ENCODE results near the gene HCN2. TPM values are rescaled to one million over a fixed set of nuclear protein-coding genes. Genes with fewer than 3 reads are reported as not detected.

HCN2 gene
- total and polyA plus RNA-seq, 2 of the 13 experiments (the other 11 are each of a cell fraction or from before 2014, with no cell fraction given): 0.01 TPM; not detected in 1

DNA sequence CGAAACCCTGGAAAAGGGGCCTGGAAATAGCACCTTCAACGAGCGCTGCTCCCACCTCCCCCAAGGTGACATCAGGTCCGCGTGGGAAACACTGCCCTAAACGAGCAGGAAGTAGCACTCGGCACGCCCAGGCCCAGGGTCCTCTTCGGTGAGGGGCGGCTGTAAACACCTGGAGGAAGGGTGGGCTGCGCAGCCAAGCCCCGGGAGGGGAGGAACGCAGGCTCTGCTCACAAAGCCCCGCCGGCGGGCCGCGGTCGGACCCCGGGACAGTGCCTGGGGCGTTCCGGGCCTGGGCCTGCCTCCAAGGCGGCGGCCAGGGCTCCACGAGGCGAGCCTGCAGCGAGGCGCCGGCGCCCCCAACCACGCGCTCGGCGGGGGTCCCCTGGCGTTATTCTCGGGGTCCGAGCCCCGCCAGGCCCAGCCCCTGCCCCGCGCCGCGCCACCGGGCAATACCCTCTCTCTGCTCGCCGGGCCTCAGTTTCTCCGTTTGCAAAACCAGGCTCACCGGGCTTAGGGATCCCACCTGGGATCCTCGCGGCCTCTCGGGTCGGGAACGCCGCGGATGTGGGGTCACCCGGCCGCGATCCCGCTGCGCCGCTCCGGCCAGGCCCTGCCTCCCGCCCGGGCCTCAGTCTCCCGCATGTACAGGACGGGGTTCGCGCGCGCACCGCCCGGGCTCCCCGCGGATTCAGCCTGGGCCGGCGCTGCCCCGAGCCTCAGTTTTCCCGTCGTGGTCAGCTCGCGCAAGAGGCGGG, 72.7 kb downstream of the HCN2 start (continued):
- TF ChIP-seq, protein P1, sequence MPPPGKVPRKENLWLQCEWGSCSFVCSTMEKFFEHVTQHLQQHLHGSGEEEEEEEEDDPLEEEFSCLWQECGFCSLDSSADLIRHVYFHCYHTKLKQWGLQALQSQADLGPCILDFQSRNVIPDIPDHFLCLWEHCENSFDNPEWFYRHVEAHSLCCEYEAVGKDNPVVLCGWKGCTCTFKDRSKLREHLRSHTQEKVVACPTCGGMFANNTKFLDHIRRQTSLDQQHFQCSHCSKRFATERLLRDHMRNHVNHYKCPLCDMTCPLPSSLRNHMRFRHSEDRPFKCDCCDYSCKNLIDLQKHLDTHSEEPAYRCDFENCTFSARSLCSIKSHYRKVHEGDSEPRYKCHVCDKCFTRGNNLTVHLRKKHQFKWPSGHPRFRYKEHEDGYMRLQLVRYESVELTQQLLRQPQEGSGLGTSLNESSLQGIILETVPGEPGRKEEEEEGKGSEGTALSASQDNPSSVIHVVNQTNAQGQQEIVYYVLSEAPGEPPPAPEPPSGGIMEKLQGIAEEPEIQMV (CRISPR knock-in tag; IDR thresholded peaks at IDR 0.05; ENCODE audit: low read depth): peak; percentile 48; the same call in 1 of the 2 replicates
- TF ChIP-seq ZNF138 (CRISPR knock-in tag; IDR thresholded peaks at IDR 0.05; ENCODE audit: low read depth) (no peak; the same call in 1 of the 2 replicates), SAFB2 (CRISPR knock-in tag; IDR thresholded peaks at IDR 0.05; ENCODE audit: borderline replicate concordance, low read depth) (0 out of 2 replicates have a peak, but pooled peaks have one; percentile 11), MAZ (IDR thresholded peaks at IDR 0.05; ENCODE audit: borderline replicate concordance, low read depth, low read length) (0 out of 2 replicates have a peak, but pooled peaks have one; percentile 20), MAZ (CRISPR knock-in tag; IDR thresholded peaks at IDR 0.05; ENCODE audit: low read depth) (no peak), NFE2L1 (CRISPR knock-in tag; IDR thresholded peaks at IDR 0.05; ENCODE audit: borderline replicate concordance) (no peak), PHF8 (CRISPR knock-in tag; IDR thresholded peaks at IDR 0.05) (peak; percentile 58), ZNF350 (CRISPR knock-in tag; IDR thresholded peaks at IDR 0.05; ENCODE audit: borderline replicate concordance, low read depth) (no peak), ZNF251 (CRISPR knock-in tag; IDR thresholded peaks at IDR 0.05) (0 out of 2 replicates have a peak, but pooled peaks have one; percentile 34), NR2F2 (IDR thresholded peaks at IDR 0.05; ENCODE audit: borderline replicate concordance, low read depth) (0 out of 2 replicates have a peak, but pooled peaks have one; percentile 7), ZFP1 (CRISPR knock-in tag; IDR thresholded peaks at IDR 0.05) (no peak), TAF1 (CRISPR knock-in tag; IDR thresholded peaks at IDR 0.05) (peak; percentile 31; the same call in 1 of the 2 replicates), ZMAT3 (CRISPR knock-in tag; conservative IDR thresholded peaks at IDR 0.05) (0 out of 2 replicates have a peak, but pooled peaks have one; percentile 20), ZNF891 (CRISPR knock-in tag; IDR thresholded peaks at IDR 0.05) (0 out of 2 replicates have a peak, but pooled peaks have one; percentile 11), GABPA (IDR thresholded peaks at IDR 0.05; ENCODE audit: low read depth, low read length) (no peak), GABPA (CRISPR knock-in tag; IDR thresholded peaks at IDR 0.05; ENCODE audit: low read depth) (peak; percentile 63), CERS6 (CRISPR knock-in tag; IDR thresholded peaks at IDR 0.05) (no peak)
- TF ChIP-seq, protein P2, sequence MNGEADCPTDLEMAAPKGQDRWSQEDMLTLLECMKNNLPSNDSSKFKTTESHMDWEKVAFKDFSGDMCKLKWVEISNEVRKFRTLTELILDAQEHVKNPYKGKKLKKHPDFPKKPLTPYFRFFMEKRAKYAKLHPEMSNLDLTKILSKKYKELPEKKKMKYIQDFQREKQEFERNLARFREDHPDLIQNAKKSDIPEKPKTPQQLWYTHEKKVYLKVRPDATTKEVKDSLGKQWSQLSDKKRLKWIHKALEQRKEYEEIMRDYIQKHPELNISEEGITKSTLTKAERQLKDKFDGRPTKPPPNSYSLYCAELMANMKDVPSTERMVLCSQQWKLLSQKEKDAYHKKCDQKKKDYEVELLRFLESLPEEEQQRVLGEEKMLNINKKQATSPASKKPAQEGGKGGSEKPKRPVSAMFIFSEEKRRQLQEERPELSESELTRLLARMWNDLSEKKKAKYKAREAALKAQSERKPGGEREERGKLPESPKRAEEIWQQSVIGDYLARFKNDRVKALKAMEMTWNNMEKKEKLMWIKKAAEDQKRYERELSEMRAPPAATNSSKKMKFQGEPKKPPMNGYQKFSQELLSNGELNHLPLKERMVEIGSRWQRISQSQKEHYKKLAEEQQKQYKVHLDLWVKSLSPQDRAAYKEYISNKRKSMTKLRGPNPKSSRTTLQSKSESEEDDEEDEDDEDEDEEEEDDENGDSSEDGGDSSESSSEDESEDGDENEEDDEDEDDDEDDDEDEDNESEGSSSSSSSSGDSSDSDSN (CRISPR knock-in tag; IDR thresholded peaks at IDR 0.05): peak; percentile 32; the same call in 1 of the 2 replicates
- TF ChIP-seq, protein P3, sequence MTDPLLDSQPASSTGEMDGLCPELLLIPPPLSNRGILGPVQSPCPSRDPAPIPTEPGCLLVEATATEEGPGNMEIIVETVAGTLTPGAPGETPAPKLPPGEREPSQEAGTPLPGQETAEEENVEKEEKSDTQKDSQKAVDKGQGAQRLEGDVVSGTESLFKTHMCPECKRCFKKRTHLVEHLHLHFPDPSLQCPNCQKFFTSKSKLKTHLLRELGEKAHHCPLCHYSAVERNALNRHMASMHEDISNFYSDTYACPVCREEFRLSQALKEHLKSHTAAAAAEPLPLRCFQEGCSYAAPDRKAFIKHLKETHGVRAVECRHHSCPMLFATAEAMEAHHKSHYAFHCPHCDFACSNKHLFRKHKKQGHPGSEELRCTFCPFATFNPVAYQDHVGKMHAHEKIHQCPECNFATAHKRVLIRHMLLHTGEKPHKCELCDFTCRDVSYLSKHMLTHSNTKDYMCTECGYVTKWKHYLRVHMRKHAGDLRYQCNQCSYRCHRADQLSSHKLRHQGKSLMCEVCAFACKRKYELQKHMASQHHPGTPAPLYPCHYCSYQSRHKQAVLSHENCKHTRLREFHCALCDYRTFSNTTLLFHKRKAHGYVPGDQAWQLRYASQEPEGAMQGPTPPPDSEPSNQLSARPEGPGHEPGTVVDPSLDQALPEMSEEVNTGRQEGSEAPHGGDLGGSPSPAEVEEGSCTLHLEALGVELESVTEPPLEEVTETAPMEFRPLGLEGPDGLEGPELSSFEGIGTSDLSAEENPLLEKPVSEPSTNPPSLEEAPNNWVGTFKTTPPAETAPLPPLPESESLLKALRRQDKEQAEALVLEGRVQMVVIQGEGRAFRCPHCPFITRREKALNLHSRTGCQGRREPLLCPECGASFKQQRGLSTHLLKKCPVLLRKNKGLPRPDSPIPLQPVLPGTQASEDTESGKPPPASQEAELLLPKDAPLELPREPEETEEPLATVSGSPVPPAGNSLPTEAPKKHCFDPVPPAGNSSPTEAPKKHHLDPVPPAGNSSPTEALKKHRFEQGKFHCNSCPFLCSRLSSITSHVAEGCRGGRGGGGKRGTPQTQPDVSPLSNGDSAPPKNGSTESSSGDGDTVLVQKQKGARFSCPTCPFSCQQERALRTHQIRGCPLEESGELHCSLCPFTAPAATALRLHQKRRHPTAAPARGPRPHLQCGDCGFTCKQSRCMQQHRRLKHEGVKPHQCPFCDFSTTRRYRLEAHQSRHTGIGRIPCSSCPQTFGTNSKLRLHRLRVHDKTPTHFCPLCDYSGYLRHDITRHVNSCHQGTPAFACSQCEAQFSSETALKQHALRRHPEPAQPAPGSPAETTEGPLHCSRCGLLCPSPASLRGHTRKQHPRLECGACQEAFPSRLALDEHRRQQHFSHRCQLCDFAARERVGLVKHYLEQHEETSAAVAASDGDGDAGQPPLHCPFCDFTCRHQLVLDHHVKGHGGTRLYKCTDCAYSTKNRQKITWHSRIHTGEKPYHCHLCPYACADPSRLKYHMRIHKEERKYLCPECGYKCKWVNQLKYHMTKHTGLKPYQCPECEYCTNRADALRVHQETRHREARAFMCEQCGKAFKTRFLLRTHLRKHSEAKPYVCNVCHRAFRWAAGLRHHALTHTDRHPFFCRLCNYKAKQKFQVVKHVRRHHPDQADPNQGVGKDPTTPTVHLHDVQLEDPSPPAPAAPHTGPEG (CRISPR knock-in tag; IDR thresholded peaks at IDR 0.05): peak; percentile 20; the same call in 1 of the 2 replicates

Data from HepG2 (cell line).